ENCODE data around the gene FABP3.
A peak's percentile ranks its signal among the peaks of the same experiment; 100 is the strongest.

The FABP3 gene

DNA sequence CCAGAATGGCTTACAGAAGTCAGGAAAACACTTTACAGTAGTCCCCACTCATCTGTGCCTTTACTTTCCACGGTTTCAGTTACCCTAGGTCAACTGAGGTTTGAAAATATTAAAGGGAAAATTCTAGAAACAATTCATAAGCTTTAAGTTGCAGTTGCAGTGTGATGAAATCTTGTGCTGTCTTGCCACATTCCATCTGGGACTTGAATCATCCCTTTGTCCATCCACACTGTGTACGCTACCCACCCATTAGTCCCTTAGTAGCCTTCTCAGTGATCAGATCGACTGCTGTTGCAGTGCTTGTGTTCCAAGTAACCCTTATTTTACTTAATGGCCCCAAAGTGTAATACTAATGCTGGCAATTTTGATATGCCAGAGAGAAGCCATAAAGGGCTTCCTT is 45.5 kb downstream of the FABP3 start:
- peak; percentile 46 for FAIRE-seq

DNA sequence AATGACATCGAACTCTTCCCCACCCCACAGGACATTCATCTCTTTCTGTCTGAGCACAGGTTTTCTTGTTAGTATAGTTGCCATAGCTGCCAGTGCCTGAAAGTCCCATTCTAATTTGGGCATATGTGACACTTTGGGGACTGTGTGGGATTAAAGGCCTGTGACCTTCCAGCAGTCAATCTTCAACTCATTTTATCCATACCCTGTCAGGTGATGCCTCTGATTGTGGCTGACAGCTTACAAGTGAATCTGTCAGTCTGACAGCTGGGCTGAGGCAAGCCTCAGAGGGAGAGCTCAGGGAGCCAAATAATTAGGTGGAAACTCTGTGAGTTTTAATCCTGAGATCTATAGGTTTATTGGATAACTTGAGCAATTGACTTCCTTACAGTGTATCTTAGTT is 46.4 kb downstream of the FABP3 start:
- DNase-seq (ENCODE audit: extremely low spot score, insufficient read length, low read depth) (no peak), FAIRE-seq (no peak)

More for the DNA sequence above, 45.5 kb downstream of the FABP3 start:
- DNase-seq (ENCODE audit: extremely low spot score, insufficient read length, low read depth), result no peak

DNA sequence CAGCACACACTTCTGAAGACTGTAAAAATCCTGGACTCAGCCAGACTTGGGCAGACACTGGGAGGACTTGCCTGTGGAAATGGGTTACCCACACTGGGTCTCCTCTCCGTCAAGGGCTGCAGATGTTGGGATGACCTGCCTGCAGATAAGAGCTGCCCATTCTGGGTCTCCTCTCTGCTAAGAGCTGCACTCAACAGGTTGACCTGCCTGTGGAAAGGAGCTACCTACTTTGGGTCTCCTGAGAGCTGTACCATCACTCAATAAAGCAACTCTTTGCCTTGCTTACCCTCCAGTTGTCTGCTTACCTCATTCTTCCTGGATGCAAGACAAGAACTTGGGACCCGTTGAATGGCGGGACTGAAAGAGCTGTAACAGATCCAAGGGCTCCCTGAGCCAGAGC is 47.9 kb downstream of the FABP3 start:
- DNase-seq (ENCODE audit: extremely low spot score, insufficient read length, low read depth) (no peak), FAIRE-seq (no peak)

DNA sequence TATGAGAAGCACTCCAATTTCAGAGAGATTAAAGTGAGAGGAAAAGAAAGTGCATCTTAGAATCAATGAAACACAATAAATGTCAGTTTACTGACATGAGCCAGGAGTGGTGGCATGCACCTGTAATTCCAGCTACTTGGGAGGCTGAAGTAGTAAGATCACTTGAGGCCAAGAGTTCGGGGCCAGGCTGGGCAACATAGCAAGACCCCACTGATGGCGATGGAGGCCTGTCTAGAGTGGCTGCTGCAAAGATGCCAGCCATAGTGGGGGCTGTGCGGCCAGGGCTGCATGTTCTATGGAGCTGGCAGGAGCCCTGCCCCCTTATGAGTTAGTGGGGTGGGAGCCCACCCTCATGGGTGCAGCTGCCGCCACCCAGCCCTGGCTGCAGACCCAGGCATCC is 48.8 kb downstream of the FABP3 start:
- DNase-seq (ENCODE audit: extremely low spot score, insufficient read length, low read depth) (no peak), FAIRE-seq (no peak)

DNA sequence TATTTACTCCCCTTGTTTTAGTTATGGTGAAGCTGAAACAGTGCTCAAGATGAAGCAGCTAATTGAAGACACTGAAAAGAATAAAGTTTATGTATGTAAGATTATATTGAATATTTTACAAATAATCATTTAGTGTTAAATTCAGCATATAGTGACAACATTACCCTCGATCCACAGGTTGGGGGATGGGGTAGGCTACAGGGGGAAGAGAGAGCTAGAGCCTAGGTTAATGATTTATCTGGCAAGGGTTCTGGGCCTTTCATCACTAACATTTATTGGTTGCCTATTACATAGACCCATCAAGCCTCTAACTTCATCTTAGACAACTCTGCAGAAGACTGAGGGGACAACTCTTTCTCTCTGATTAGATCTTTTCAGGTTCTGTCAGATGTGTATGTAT is 54.7 kb downstream of the FABP3 start:
- FAIRE-seq (no peak), DNase-seq (ENCODE audit: extremely low spot score, insufficient read length, low read depth) (no peak)

DNA sequence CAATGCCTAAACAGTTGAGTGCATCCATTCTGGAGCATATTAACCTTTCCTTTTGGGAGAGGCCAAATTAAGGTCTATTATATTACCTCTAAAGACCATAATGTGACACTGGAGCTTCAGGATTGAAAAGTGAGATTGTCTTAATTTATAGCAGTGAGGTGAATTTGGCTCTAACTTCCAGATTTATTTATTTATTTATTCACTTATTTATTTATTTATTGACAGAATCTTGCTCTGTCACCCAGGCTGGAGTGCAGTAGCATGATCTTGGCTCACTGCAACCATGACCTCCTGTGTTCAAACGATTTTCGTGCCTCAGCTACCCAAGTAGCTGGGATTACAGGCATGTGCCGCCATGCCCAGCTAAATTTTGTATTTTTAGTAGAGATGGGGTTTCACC is 57.0 kb downstream of the FABP3 start:
- FAIRE-seq, result no peak
- DNase-seq (ENCODE audit: extremely low spot score, insufficient read length, low read depth), result no peak

All from GM18507 (cell line).